DMS79 treated with DMSO at 0.1 percent for 48 hours (cell line): ENCODE data around the gene SLC35C1.
A peak's percentile ranks its signal among the peaks of the same experiment; 100 is the strongest.

ENCODE experiments used
- DNase-seq: peaks from one replicate; lab custom pipeline; 2025; lab: John Stamatoyannopoulos, UW

Gene SLC35C1

GRCh38 chr11:45804761-45805304 lies at the start of gene SLC35C1:
TSS of gene SLC35C1 (plus strand) at chr11:45805149. CDS start at chr11:45805802, 653 bp downstream.
- DNase-seq = peak; percentile 86

GRCh38 chr11:45755281-45755859 lies 49.6 kb upstream of the SLC35C1 start:
- DNase-seq = no peak

DNA sequence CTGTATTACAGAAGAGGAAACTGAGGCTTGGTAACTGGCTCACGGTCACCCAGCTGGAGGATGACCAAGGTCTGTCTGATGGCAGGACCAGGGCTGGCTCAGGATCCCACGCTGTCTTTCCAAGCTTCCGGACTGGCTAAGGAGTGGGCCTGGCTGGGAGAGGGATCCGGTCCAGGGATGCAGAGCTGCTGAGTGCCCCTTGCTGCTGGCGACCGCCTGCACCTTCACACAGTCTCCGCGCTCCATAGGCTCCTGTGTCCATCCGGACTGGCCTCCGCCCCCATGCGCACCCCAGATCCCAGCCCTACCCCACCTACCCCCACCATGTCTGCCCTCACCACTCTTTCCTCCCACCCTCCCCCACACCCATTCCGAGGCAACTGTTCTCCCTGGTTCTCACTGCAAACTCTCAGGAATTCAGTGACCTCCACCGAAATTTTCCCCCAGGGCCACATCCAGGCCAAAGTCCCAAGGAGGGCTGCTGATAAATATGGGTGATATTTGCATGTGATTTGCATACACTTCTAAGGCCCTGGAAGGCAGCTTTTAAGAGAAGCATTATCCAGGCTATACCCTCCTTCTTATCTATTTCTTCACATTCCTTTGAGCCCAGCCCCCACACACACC lies 48.5 kb upstream of the SLC35C1 start:
- no peak for DNase-seq

DNA sequence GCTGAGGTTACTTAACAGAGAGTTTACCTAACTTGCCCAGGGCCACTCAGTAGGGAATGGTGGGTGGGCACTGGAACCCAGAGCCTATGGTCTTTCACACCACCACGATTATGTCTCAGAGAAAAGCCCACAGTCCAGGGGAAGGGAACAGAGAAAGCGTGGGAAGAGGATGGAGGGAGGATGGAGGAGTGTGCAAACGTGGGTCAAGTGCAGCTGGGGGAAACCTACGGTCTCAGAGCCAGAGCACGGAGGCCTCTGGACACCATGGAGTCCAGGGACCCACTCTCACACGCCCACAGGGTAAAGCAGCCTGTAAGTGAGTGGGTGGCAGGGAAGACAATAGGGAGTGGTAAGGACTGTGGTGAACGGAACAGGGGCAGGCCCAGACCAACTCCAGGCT lies 47.3 kb upstream of the SLC35C1 start:
- no peak for DNase-seq

DNA sequence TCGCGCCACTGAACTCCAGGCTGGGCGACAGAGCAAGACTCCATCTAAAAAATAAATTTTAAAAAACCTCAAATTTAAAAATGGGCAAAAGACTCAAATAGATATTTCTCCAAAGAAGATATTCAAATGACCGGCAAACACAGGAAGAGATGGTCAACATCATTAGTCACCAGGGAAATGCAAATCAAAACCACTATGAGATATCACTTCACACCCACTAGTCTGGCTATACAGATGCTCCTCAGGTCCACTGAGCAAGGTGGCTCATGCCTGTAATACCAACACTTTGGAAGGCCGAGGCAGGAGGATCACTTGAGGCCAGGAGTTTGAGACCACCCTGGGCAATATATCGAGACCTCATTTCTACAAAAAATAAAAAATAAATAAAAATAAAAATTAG lies 43.3 kb upstream of the SLC35C1 start:
- DNase-seq = no peak

GRCh38 chr11:45765107-45765668 lies 39.8 kb upstream of the SLC35C1 start:
- no peak for DNase-seq

DNA sequence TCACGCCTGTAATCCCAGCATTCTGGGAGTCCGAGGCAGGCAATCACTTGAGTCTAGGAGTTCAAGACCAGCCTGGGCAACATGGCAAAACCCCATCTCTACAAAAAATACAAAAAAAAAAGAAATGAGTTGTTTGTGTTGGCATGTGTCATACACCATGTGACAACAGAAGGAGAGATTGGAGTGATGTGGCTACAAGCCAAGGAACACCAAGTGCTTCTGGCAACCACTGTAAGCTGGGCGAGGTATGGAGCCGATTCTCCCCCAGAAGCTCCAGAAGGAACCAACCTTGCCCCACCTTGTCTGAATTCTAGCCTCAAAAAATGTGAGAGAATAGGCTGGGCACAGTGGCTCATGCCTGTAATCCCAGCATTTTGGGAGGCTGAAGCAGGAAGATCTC lies 39.1 kb upstream of the SLC35C1 start:
- DNase-seq = no peak

GRCh38 chr11:45766469-45766868 lies 38.5 kb upstream of the SLC35C1 start:
- DNase-seq = no peak

GRCh38 chr11:45768486-45768885 lies 36.5 kb upstream of the SLC35C1 start:
- no peak for DNase-seq

GRCh38 chr11:45769960-45770359 lies 35.0 kb upstream of the SLC35C1 start:
- DNase-seq = no peak

DNA sequence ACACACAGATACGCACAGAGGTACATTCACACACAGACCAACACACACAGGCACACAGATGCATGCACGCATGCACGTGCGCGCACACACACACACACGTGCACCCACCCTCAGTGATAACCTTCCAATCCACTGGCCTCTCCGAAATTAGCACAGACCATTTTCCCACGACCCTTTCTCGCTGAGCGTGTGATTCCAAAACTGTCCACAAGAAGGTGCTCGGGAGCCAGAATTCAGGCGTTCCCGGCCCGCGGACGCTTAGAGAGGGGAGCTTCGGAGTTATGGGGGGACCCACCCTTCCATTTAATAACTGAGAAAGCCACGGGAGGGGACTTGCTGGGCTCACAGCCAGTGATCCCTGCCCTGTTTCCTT lies 33.8 kb upstream of the SLC35C1 start:
- peak; percentile 61 for DNase-seq

DNA sequence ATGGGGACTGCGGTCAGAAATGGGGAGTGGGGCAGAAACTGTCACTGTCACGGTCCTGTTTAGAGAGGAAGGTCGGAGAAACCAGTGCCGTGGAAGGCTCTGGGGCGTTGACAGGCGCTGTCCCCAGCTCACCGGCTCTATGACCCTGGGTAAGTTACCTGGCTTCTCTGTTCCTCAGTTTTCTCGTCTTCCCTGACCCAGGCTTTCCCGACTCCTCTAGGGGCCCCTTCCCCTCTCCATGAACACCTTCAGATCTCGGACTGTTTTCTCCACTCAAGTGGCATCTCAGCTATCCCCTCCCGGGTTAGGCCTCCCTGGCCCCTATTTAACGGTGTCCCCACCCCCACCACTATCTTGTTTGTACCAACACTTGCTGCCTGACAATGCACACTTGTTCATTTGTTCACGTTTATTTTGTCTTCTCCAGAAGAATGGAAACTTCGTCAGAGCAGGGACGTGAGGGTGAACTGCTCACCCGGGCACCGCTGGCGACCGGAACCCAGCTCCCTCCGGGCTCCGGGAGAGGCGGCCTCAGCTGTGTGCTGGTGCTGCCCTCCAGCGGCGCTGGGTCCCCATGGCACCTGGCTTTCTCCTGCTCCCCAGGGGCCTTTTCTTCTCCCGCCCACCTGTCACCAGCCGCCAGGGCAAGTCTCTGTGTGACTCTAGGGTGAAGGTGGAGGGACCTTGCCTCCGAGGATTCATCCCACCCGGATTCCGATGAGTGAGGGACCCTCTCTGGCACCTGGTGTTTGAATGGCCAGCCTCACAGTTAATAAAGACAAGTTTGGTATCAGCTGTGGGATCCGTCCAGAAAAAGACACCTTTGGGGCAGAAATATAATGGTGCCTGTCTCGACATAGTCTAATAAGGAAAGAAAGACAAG lies 33.1 kb upstream of the SLC35C1 start:
- peak; percentile 84 for DNase-seq

DNA sequence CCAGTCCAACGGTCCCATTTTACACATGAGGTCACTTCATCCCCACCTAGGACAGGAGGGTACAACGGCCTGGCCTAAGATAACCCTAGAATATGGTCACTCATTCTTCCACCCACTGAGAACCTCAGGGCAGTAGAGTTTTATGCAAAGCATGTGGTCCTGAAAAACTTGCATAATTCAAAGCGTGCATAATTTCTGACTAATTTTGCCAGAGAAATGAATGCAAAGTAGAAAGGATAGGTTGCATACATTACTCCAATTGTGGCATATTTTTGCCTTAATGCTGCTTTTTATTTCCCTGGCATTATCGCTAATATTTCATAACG lies 32.5 kb upstream of the SLC35C1 start:
- no peak for DNase-seq

GRCh38 chr11:45772986-45773785 lies 31.8 kb upstream of the SLC35C1 start:
- DNase-seq = no peak

- DNase-seq = no peak
Observed at GRCh38 chr11:45773786-45774655, 30.9 kb upstream of the SLC35C1 start.

GRCh38 chr11:45774786-45775185 lies 30.2 kb upstream of the SLC35C1 start:
- DNase-seq = no peak

- no peak for DNase-seq
Observed at GRCh38 chr11:45777127-45777969, 27.6 kb upstream of the SLC35C1 start.

GRCh38 chr11:45778341-45778740 lies 26.6 kb upstream of the SLC35C1 start:
- DNase-seq = no peak

- no peak for DNase-seq
Observed at GRCh38 chr11:45779602-45780001, 25.3 kb upstream of the SLC35C1 start.

DNA sequence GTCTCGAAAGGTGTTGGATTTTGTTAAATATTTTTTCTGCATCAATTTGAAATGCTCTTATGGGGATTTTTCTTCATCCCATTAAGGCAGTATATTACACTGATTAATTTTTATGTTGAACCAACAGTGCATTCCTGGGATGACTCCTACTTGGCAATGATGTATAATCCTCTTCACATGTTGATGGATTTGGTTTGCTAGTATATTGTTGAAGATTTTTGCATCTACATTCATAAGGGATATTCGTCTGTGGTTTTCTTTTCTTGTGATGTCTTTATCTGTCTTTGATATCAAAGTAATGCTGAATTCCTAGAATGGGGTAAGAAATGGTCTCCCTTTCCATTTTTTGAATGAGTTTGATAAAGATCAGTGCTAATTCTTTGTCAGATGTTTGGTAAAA lies 18.7 kb upstream of the SLC35C1 start:
- DNase-seq = no peak
